AG08395 (cell line): Measurements from ENCODE around the gene SSR1.
"Not testable (repeated sequence)": the region's sequence is repeated elsewhere in the genome, so short reads cannot be mapped to it uniquely, and the experiment has no call there.

ENCODE experiments used
- DNase-seq: peaks from one replicate; pipeline ENCODE4 v3.0.0; 2012; ENCODE audit warnings: mixed read lengths, low spot score

The SSR1 gene

GRCh38 chr6:7312616-7313504 is at the start of gene SSR1:
Gene SSR1 (minus strand): TSS chr6:7313199. CDS start chr6:7313120, 79 bp downstream.
- DNase-seq, result peak; percentile 99

DNA sequence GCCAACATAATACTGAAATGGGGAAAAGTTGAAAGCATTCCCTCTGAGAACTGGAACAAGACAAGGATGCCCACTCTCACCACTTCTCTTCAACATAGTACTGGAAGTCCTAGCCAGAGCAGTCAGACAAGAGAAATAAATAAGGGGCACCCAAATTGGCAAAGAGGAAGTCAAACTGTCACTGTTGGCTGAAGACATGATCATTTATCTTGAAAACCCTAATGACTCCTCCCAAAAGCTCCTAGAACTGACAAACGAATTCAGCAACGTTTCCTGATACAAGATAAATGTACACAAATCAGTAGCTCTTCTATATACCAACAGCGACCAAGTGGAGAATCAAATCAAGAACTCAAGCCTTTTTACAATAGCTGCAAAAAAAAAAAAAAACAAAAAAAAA is 38.9 kb upstream of the SSR1 start:
- not testable (repeated sequence) for DNase-seq

- not testable (repeated sequence) for DNase-seq
Observed at GRCh38 chr6:7350591-7350990, 37.6 kb upstream of the SSR1 start.

DNA sequence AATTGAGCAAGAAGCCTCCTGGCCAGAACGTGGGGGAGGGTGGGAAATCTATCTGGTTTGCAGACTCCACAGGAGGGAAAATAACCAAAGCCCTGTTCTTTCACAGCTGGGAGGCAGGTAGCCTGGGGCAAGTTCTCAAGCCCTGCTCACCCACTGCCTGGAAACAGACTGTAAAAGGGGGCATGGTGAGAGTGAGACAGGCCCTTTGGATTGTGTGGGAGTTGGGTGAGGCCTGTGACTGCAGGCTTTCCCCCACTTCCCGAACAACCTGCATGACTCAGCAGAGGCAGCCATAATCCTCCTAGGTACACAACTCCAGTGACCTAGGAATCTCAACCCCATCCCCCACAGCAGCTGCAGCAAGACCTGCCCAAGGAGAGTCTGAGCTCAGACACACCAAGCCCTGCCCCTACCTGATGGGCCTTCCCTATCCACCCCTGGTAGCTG is 34.6 kb upstream of the SSR1 start:
- not testable (repeated sequence) for DNase-seq

DNA sequence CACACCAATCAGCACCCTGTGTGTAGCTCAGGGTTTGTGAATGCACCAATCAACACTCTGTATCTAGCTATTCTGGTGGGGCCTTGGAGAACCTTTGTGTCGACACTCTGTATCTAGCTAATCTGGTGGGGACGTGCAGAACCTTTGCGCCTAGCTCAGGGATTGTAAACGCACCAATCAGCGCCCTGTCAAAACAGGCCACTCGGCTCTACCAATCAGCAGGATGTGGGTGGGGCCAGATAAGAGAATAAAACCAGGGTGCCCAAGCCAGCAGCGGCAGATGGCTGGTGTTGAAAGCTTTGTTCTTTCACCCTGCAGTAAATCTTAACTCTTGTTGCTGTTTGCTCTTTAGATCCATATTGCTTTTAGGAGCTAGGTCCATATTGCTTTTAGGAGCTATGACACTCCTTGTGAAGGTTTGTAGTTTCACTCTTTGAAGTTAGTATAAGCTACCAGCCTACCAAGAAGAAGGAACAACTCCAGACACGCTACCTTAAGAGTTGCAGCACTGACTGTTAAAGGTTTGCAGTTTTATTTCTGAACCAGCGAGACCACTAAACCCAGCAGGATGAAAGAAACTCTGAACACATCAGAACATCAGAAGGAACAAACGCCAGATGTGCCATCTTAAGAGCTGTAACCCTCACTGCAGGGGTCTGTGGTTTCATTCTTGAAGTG is 31.9 kb upstream of the SSR1 start:
- DNase-seq, result not testable (repeated sequence)

GRCh38 chr6:7343546-7344475 is 30.8 kb upstream of the SSR1 start:
- no peak for DNase-seq

- DNase-seq, result peak; percentile 42
Observed at GRCh38 chr6:7341989-7342742, 29.2 kb upstream of the SSR1 start.

DNA sequence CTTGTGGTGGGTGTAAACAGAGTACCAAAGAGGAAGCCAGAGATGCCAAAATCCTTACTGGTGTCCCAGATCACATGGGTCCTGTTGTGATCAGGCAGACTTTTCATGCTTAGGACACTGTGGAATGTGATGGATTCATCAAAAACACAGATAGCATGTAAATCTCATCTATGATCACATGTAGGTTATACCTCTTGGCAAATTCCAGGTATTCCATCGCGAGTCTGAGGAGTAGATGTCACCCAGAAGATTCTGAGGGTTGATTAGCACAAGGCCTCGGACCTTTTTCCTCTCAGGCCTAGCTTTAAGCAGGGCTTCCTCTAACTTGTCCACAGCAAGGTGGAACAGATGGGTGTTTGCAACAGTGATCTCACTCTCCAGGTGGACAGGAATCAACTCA is 28.3 kb upstream of the SSR1 start:
- no peak for DNase-seq

DNA sequence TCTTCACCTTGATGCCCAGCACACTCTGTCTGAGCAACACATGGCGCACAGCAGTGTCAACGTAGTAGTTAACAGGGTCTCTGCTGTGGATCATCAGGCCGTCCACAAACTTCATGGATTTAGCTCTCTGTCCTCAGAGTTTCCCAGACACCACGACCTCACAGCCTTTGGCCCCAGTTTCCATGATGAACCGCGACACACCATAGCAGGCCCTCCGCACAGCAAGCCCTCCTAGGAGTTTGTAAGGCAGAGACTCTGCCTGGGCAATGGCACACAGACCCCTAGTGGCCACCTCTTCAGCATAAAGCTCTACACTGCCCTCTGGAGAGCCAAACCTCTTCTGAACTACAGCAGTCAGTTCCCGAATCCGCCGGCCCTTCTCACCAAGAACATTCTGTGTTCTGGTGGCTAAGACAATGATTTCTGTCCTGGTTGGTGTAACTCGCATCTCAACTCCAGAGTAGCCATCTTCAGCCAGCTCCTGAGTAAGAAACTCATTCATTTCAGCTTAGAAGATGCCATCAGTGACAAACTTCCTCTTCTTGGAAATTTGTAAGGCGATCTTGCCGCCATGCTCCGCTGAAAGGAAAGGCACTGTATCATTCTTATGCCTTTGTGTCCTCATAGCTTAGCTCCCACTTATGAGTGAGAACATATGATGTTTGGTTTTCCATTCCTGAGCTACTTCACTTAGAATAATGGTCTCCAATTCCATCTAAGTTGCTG is 26.2 kb upstream of the SSR1 start:
- DNase-seq, result not testable (repeated sequence)

DNA sequence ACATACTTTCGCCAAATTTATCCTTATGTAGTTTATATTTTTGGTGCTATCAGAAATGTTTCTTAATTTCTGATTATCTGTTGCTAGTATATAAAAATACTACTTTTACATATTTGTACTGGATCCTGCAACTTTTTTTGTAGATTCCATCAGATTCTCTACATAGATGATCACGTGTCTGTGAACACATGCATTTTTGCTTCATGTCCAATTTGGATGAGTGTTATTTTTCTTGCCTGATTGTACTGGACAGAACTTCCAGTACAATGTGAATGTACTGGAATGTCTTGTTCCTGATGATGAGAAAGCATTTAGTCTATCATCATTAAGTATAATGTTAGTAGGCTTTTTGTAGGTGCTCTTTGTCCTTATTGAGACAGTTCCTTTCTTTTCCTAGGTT is 25.0 kb upstream of the SSR1 start:
- DNase-seq, result no peak

- DNase-seq, result no peak
Observed at GRCh38 chr6:7335519-7335918, 22.5 kb upstream of the SSR1 start.

DNA sequence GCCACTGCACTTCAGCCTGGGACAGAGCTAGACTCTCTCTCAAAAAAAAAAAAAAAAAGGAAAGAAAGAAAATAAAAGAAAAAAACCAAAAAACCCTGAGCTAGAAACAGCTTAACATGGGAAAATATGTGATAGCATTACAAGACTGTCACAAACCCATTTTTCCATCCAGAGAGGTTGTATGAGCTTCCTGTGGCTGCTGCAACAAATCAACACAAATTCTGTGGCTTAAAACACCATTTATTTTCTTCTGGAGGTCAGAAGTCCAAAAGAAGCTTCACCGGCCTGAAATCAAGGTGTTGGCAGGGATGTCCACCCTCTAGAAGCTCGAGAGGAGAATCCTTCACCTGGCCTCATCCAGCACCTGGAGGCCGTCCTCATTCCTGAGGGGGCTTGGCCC is 21.7 kb upstream of the SSR1 start:
- no peak for DNase-seq

- no peak for DNase-seq
Observed at GRCh38 chr6:7332090-7332745, 19.2 kb upstream of the SSR1 start.

DNA sequence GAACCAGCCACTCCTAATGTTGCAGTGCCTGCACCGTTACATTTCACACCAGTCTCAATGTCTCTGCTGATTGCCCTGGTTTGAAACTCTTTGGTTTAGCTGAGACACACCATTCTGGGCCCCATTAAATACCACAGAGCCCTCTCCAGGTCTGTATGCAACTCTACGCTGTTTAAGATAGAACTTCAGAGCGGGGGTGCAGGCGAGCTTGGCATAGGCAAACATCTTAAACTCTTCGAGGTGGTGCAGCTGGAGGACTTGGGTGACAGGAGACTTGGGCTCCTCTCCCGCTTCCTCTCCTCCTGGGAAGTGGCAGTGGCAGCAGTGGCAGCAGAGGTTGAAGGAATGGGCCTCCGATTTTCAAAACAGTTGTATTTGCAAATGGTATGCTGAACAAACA is 18.5 kb upstream of the SSR1 start:
- DNase-seq, result no peak

DNA sequence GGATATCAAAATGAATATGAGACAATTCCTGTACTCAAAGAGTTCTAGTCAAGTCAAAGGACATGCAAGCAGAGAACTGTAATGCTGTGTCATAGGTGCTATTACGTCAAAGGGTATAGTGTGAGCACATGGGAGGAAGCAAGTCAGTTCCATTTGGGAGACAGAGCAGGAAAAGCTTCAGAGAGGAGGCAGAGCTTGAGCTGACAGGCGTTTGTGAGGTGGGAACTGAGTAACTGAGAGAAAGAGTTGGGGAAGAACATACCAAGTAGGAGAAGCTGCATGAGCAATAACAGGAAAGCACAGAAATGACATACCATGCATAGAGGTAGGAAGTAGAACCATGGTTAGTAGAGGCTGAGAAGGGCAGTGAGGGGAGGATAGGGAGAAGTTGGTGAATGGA is 15.2 kb upstream of the SSR1 start:
- no peak for DNase-seq

GRCh38 chr6:7325750-7326149 is 12.8 kb upstream of the SSR1 start:
- DNase-seq, result no peak

- no peak for DNase-seq
Observed at GRCh38 chr6:7324520-7324919, 11.5 kb upstream of the SSR1 start.

DNA sequence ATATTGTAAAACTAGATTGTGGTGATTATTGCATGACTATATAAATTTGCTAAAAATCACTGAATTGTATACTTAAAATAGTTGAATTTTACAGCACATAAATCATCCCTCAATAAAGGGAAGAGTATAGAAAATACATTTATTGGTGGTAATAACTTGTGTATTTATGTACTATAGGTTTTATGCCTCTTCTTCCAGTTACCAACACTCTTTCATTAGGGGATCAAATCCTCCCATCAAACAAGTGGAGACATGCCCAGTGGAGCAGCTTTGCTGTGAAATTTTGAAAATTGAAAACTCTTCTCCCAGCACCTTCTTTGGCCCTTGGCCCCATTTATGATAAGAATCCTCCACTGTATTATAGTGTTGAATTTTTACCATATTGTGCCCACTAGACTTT is 10.1 kb upstream of the SSR1 start:
- DNase-seq, result no peak

DNA sequence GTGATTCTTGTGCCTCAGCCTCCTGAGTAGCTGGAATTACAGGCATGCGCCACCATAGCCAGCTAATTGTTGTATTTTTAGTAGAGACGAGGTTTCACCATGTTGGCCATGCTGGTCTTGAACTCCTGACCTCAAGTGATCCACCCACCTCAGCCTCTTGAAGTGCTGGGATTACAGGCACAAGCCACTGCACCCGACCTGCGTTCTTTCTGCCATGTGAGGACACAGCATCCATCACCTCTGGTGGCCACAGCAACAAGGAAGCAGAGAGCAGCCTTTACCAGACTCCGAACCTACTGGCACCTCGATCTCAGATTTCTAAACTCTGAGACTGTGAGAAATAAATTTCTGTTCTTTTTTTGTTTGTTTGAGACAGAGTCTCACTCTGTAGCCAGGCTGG is 8.9 kb upstream of the SSR1 start:
- DNase-seq, result not testable (repeated sequence)

DNA sequence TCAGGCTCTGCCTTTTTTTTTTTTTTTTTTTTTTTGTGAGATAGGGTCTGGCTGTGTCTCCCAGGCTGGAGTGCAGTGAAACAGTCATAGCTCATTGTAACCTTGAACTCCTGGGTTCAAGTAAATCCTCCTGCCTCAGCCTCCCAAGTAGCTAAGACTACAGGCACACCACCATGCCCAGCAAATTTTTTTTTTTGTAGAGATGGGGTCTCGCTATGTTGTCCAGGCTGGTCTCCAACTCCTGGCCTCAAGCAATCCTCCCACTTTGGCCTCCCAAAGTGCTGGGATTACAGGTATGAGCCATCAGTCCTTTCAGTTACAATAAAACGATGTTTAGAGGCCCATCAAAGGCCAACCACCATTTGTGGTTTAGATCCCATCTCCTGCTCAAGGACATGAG is 6.4 kb upstream of the SSR1 start:
- not testable (repeated sequence) for DNase-seq
